ENCODE measurements around the gene HDHD5. TPM values are rescaled to one million over a fixed set of nuclear protein-coding genes. Genes with fewer than 3 reads are reported as not detected.

HDHD5 gene
- total and polyA plus RNA-seq, 2 of the 13 experiments (the other 11 are each of a cell fraction or from before 2014, with no cell fraction given) = not detected

GRCh38 chr22:17171153-17172028 lies 12.3 kb upstream of the HDHD5 start (continued):
- TF ChIP-seq HES4 (CRISPR knock-in tag; IDR thresholded peaks at IDR 0.05; ENCODE audit: borderline replicate concordance) (peak; percentile 26; the same call in 1 of the 2 replicates), FOXJ3 (CRISPR knock-in tag; IDR thresholded peaks at IDR 0.05; ENCODE audit: borderline replicate concordance) (no peak), ZNF878 (CRISPR knock-in tag; IDR thresholded peaks at IDR 0.05) (no peak), ZNF784 (CRISPR knock-in tag; IDR thresholded peaks at IDR 0.05; ENCODE audit: borderline replicate concordance) (peak; percentile 89; the same call in 1 of the 2 replicates), DPF2 (CRISPR knock-in tag; IDR thresholded peaks at IDR 0.05; ENCODE audit: borderline replicate concordance, low read depth) (no peak), FOXO4 (CRISPR knock-in tag; conservative IDR thresholded peaks at IDR 0.05) (0 out of 2 replicates have a peak, but pooled peaks have one; percentile 32), ZNF180 (CRISPR knock-in tag; IDR thresholded peaks at IDR 0.05; ENCODE audit: borderline replicate concordance, low read depth) (no peak), ZNF556 (CRISPR knock-in tag; IDR thresholded peaks at IDR 0.05; ENCODE audit: borderline replicate concordance) (peak; percentile 41; the same call in 1 of the 2 replicates), RFXAP (CRISPR knock-in tag; IDR thresholded peaks at IDR 0.05; ENCODE audit: borderline replicate concordance) (no peak), ZNF616 (CRISPR knock-in tag; IDR thresholded peaks at IDR 0.05; ENCODE audit: low read depth) (0 out of 2 replicates have a peak, but pooled peaks have one; percentile 35), NCOA1 (CRISPR knock-in tag; IDR thresholded peaks at IDR 0.05) (no peak), NFRKB (IDR thresholded peaks at IDR 0.05) (no peak), ZNF280B (CRISPR knock-in tag; IDR thresholded peaks at IDR 0.05; ENCODE audit: borderline replicate concordance) (no peak), THRA (CRISPR knock-in tag; IDR thresholded peaks at IDR 0.05; ENCODE audit: borderline replicate concordance) (no peak), AHR (CRISPR knock-in tag; IDR thresholded peaks at IDR 0.05) (0 out of 2 replicates have a peak, but pooled peaks have one; percentile 11), SP140L (CRISPR knock-in tag; IDR thresholded peaks at IDR 0.05; ENCODE audit: borderline replicate concordance) (no peak), FOXP1 (IDR thresholded peaks at IDR 0.05) (no peak), FOXP1 (CRISPR knock-in tag; IDR thresholded peaks at IDR 0.05) (no peak), RORA (CRISPR knock-in tag; IDR thresholded peaks at IDR 0.05) (no peak), E2F5 (CRISPR knock-in tag; conservative IDR thresholded peaks at IDR 0.05) (no peak), DBP (CRISPR knock-in tag; IDR thresholded peaks at IDR 0.05; ENCODE audit: not compliant biosample characterization) (no peak), ZFY (CRISPR knock-in tag; IDR thresholded peaks at IDR 0.05) (peak; percentile 52)

All from HepG2 (cell line).